ENCODE results near the gene CSRP1.

GRCh38 chr1:201515062-201515750, 8.3 kb upstream of the CSRP1 start:
- no peak for TF ChIP-seq CTCF (conservative IDR thresholded peaks at IDR 0.05; ENCODE audit: low read length)
- no peak for TF ChIP-seq EZH2phosphoT487 (IDR thresholded peaks at IDR 0.05; ENCODE audit: borderline replicate concordance, low read depth, low read length)
